ENCODE measurements around the gene CFAP57.

- no peak for TF ChIP-seq POLR2A (IDR thresholded peaks at IDR 0.05; ENCODE audit: low read length)
- no peak for TF ChIP-seq GATA1 (IDR thresholded peaks at IDR 0.05; ENCODE audit: low read depth, low read length)
Measured at GRCh38 chr1:43174873-43175272, 2.7 kb downstream of the CFAP57 start.
